A673 (cell line): ENCODE data around the gene FAM72D.
"Not testable (repeated sequence)": the region's sequence is repeated elsewhere in the genome, so short reads cannot be mapped to it uniquely, and the experiment has no call there.

Source experiments
- CTCF ChIP-seq: fragments of 300-800, 200-600 bp; sonication (generic); conservative IDR thresholded peaks from 2 replicates; pipeline ENCODE4 v1.5.1; 2017; ENCODE audit warnings: low read depth, mild to moderate bottlenecking, antibody characterized with exemption, low read length, moderate library complexity, mixed read lengths
- EZH2 ChIP-seq: fragments of 200-600 bp; sonication (generic); IDR thresholded peaks from 2 replicates; pipeline ENCODE4 v1.6.1; 2017; ENCODE audit warnings: borderline replicate concordance, low read depth, mild to moderate bottlenecking, mixed read lengths, antibody characterized with exemption, low read length; ENCODE audit not compliant: poor library complexity, severe bottlenecking

- not testable (repeated sequence) for TF ChIP-seq CTCF, EZH2
Measured at GRCh38 chr1:145144264-145144913, 48.6 kb downstream of the FAM72D start.
